HG03025 (cell line): ENCODE data around the gene SETD2.

Experiments used
- ATAC-seq: cut with Tn5 transposase; IDR thresholded peaks from one replicate; pipeline ENCODE4 v1.9.1; 2021; ENCODE audit warnings: mild to moderate bottlenecking, moderate library complexity; ENCODE audit not compliant: unreplicated experiment, low FRiP score

Gene SETD2

GRCh38 chr3:47011371-47011770 lies 152.5 kb downstream of the SETD2 start:
- no peak for ATAC-seq

GRCh38 chr3:47010910-47011309 lies 153.0 kb downstream of the SETD2 start:
- no peak for ATAC-seq

DNA sequence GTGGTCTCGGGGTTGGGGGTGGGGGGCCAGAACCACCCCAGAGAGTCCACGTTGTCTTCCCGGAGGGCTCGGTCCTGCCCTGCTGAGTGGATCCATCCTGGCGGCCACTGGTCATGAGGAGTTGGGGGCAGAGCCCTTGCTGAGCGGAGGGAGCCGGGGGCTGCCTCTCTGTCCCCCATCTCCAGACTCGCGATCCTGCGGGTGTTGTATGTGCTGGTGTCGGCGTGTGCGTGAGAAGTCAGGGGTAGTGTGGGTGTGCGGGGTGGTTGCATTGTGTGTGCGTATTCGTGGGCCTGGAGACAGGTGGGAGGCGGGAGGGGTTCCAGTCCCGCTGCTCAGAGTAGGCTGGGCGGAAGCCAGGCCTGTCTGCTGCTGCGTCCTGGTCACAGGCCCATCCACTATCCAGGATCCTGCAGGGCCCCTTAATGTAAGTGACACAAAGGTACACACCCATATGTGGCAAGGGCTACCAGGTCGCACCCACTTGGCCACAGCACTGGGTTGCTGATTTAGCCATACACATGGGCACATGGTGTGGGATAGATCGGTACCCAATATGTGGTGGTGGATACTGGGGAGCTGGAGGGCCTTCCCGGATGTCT lies 153.7 kb downstream of the SETD2 start:
- no peak for ATAC-seq

DNA sequence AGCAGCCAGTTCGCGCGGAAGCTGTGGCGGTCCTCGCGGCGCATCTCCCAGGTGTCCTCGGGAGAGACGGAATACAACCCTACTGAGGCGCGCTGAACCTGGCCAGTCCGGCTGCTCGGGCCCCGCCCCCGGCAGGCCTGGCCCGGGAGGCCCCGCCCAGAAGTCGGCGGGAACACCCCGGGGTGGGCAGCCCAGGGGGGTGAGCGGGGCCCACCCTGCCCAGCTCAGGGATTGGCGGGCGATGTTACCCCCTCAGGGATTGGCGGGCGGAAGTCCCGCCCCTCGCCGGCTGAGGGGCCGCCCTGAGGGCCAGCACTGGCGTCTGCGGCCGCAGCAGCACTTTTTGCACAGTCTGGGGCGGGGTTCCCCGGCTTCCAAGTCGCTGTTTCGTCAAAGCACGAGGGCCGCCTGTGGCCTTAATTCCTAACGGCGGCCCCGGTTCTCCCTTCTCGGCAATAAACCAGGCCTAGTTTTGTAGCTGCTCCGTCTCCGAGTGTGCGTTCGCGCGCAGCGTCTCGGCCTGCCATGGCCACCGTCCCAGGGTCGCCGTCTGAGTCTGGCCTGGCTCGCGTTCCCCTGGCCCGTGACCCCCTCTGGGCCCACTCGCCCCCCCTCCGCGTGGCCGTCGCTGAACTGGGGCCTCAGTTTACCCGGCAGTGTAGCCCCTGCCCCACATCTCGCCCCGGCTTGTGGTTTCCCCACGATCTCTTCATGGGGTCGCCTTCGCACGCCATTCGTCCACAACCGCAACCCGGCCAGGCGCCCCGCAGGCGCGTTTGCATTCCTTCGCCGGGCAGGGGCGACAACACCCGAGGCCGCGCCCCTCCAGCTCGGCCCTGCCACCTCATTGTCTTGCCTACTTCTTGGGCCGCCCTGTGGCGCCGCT lies 154.4 kb downstream of the SETD2 start:
- peak; percentile 65 for ATAC-seq

GRCh38 chr3:47008851-47009224 lies 155.1 kb downstream of the SETD2 start:
- no peak for ATAC-seq

GRCh38 chr3:47008234-47008796 lies 155.6 kb downstream of the SETD2 start:
- ATAC-seq, result no peak

DNA sequence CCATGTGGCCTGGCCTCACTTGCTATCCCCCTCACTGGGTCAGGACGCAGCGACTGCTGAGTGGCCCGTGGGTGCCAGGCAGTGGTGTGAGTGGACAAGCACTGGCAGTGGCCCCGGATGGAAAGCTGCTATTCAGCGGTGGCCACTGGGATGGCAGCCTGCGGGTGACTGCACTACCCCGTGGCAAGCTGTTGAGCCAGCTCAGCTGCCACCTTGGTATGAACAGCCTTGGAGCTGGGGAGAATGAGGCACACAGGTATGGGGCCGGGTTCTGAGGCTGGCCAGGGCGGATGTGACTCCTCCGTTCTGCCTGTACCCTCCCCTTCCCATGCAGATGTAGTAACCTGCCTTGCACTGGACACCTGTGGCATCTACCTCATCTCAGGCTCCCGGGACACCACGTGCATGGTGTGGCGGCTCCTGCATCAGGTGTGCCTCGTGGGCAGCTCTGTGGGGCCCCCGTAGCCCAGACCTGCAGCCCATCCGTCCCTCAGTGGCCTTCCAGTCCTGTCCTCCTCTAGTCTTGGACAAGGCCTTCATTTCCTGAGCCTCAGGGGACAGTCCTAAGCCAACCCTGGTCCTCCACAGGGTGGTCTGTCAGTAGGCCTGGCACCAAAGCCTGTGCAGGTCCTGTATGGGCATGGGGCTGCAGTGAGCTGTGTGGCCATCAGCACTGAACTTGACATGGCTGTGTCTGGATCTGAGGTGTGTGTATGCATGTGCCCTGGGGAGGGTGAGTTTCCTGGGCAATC lies 156.3 kb downstream of the SETD2 start:
- no peak for ATAC-seq

- no peak for ATAC-seq
These were observed 156.9 kb downstream of the SETD2 start for GRCh38 chr3:47007001-47007400.

DNA sequence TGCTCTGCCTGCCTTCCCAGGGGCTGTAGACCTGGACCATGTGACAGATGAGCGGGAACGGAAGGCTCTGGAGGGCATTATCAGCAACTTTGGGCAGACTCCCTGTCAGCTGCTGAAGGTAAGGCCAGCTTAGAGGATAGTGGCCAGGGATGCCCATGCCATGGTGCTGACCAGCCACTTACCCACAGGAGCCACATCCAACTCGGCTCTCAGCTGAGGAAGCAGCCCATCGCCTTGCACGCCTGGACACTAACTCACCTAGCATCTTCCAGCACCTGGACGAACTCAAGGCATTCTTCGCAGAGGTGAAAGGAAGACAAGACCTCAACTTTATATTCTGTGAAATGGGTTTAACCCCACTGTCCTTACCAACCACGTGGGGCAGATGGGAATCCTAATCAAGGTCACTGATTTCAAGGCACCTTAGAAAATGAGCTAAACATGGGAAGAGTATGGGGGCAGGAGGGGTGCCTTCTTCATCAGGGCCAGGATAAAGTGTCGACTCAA lies 157.7 kb downstream of the SETD2 start:
- ATAC-seq, result no peak

GRCh38 chr3:47005212-47006144 lies 158.4 kb downstream of the SETD2 start:
- no peak for ATAC-seq

DNA sequence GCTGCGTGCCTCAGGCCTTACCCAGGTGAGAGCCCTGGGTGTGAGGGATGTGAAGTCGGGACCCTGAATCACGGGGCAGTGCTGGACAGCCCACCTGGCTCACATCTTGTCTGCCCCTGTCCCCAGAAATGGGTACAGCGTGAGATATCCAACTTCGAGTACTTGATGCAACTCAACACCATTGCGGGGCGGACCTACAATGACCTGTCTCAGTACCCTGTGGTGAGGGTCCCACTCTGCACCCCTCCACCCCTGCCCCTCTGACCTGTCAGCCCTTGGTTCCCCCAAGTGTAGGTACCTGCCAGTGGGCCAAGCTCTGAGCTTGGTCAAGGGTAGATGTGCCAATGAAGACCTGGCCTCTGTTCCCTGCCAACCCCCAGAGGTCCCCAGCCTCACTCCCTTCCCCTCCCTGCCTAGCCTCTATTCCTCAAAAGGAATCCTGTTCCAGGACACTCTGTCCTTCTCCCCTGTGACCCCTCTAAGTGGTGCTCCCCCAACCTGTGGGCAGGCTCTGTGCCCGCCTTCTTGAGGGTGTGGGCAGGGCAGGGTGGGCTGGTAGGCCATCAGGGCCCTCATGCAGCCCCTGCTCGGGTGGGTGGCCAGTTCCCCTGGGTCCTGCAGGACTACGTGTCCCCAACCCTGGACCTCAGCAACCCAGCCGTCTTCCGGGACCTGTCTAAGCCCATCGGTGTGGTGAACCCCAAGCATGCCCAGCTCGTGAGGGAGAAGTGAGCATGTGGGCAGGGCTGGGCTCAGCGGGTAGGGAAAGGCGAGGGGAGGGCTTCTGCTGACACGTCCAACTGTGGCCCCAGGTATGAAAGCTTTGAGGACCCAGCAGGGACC lies 159.3 kb downstream of the SETD2 start:
- no peak for ATAC-seq

- ATAC-seq, result no peak
These were observed 160.2 kb downstream of the SETD2 start for GRCh38 chr3:47003461-47004368.

GRCh38 chr3:47003056-47003410 lies 160.9 kb downstream of the SETD2 start:
- ATAC-seq, result no peak

DNA sequence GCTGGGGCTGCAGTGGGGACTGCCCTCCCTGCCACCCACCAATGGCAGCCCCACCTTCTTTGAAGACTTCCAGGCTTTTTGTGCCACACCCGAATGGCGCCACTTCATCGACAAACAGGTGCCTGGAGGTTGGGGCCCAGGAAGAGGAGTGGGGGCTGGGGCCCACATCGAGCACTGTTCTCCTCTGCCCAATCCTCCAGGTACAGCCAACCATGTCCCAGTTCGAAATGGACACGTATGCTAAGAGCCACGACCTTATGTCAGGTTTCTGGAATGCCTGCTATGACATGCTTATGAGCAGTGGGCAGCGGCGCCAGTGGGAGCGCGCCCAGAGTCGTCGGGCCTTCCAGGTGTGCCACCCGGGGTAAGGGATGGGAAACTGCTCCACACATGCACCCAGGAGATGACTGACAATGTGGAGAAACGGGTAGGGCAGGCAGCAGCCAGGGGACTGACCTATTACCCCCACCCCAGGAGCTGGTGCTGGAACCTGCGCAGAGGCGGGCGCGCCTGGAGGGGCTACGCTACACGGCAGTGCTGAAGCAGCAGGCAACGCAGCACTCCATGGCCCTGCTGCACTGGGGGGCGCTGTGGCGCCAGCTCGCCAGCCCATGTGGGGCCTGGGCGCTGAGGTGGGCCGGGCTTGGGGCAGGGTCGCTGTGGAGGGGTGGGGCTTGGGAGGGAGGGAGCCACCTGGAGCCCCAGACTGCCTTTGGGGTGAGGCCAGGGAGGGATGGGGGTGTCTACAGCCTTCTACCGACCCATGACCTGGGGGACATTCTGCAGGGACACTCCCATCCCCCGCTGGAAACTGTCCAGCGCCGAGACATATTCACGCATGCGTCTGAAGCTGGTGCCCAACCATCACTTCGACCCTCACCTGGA lies 161.5 kb downstream of the SETD2 start:
- ATAC-seq, result no peak

- no peak for ATAC-seq
These were observed 162.2 kb downstream of the SETD2 start for GRCh38 chr3:47001731-47002170.

DNA sequence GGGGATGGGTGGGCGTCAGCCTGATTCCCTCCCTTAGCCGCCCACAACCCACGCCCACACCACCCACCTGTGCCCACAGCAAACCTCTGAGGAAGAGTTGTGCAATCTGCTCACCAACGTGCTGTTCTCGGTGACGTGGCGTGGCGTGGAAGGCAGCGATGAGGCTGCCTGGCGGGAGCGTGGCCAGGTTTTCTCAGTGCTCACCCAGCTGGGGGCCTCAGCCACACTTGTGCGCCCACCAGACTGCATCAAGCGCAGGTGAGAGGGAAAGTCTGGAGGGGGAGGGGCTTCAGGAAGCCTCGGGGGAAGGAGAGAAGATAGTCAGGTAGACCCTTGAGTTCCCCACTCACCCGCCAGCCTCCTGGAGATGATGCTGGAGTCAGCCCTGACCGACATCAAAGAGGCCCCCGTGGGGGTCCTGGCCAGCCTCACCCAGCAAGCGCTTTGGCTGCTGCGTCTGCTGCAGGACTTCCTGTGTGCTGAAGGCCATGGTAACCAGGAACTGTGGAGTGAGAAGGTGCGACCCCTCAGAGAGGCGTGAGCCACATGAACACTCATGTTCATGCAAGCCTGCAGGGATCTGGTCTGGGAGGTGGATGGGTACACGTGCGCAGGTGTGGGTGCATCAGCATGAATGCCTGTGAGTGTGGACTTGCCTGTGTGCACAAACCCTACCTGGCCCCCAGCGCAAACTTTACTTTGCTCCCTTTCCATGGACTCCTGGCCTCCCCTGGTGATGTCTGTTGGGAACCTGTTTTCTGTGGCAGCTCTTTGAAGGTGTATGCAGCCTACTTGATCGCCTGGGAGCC lies 162.8 kb downstream of the SETD2 start:
- ATAC-seq, result no peak
